HEK293T (cell line): Measurements from ENCODE around the gene ANAPC15.

Experiments
- BHLHE40 ChIP-seq: fragments of 450-650 bp; IDR thresholded peaks from 2 replicates; pipeline ENCODE4 v1.6.1; 2016; ENCODE audit warnings: mild to moderate bottlenecking, moderate library complexity, borderline replicate concordance
- CTBP1 ChIP-seq: fragments of 450-650 bp; IDR thresholded peaks from 2 replicates; pipeline ENCODE4 v1.6.1; 2016; ENCODE audit warnings: borderline replicate concordance
- ELF4 ChIP-seq: fragments of 450-650 bp; IDR thresholded peaks from 2 replicates; pipeline ENCODE4 v1.6.1; 2017; ENCODE audit warnings: antibody characterized with exemption
- FOXA1 ChIP-seq: fragments of 450-650 bp; IDR thresholded peaks from 2 replicates; pipeline ENCODE4 v1.6.1; 2016; ENCODE audit warnings: mild to moderate bottlenecking
- FOXK2 ChIP-seq: fragments of 450-650 bp; IDR thresholded peaks from 2 replicates; pipeline ENCODE4 v1.6.1; 2016; ENCODE audit warnings: mild to moderate bottlenecking
- FOXM1 ChIP-seq: fragments of 450-650 bp; IDR thresholded peaks from 2 replicates; pipeline ENCODE4 v1.6.1; 2017; ENCODE audit warnings: mild to moderate bottlenecking, borderline replicate concordance
- HDGF ChIP-seq: fragments of 450-650 bp; IDR thresholded peaks from 2 replicates; pipeline ENCODE4 v1.6.1; 2017; ENCODE audit warnings: antibody characterized with exemption, borderline replicate concordance
- SP1 ChIP-seq: fragments of 450-650 bp; IDR thresholded peaks from 2 replicates; pipeline ENCODE4 v1.6.1; 2017
- SUZ12 ChIP-seq: fragments of 450-650 bp; IDR thresholded peaks from 2 replicates; pipeline ENCODE4 v1.6.1; 2016; ENCODE audit warnings: mild to moderate bottlenecking
- TARDBP ChIP-seq: fragments of 450-650 bp; IDR thresholded peaks from 2 replicates; pipeline ENCODE4 v1.6.1; 2016

DNA sequence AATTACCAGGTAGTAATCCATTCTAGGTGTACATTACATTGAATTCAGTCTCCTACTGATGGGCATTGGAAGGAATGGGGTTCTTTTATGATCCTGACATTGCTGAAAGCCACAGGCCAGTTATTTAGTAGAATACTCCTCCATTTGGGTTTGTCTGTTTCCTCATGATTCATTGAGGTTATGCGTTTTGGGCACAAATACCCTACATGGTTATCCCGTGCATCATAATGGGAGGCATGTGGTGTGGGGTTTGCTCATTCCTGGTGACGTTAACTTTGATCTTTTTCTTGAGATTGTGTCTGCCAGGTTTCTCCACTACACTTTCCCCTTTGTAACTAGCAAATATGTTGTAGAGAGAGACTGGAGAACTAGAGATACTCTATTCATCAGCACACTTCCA, 28.6 kb upstream of the ANAPC15 start:
- TF ChIP-seq BHLHE40, result no peak
- no peak for TF ChIP-seq ELF4
- TF ChIP-seq TARDBP, result no peak
- no peak for TF ChIP-seq SP1
- TF ChIP-seq FOXM1, result no peak
- TF ChIP-seq HDGF, result no peak
- no peak for TF ChIP-seq SUZ12
- TF ChIP-seq FOXK2, result no peak
- TF ChIP-seq CTBP1, result no peak
- no peak for TF ChIP-seq FOXA1
